KOPT-K1 (cell line): Measurements from ENCODE around the gene NEDD4.
"Not testable (repeated sequence)": the region's sequence is repeated elsewhere in the genome, so short reads cannot be mapped to it uniquely, and the experiment has no call there.

ENCODE experiments used
- H3K27ac ChIP-seq: fragments of 200-600 bp; sonication (generic); 2 replicates; pipeline ENCODE4 v1.5.1; 2016; ENCODE audit warnings: antibody characterized with exemption, mild to moderate bottlenecking, low read depth, low read length; ENCODE audit not compliant: poor library complexity, severe bottlenecking
- H3K36me3 ChIP-seq: fragments of 200-600 bp; sonication (generic); 2 replicates; pipeline ENCODE4 v1.5.1; 2017; ENCODE audit warnings: antibody characterized with exemption, mild to moderate bottlenecking, low read length, moderate library complexity; ENCODE audit not compliant: insufficient read depth
- H3K9me3 ChIP-seq: fragments of 200-600 bp; sonication (generic); 2 replicates; pipeline ENCODE4 v1.5.1; 2017; ENCODE audit warnings: antibody characterized with exemption, low read length, mild to moderate bottlenecking; ENCODE audit not compliant: insufficient read depth, poor library complexity, severe bottlenecking

NEDD4 gene

DNA sequence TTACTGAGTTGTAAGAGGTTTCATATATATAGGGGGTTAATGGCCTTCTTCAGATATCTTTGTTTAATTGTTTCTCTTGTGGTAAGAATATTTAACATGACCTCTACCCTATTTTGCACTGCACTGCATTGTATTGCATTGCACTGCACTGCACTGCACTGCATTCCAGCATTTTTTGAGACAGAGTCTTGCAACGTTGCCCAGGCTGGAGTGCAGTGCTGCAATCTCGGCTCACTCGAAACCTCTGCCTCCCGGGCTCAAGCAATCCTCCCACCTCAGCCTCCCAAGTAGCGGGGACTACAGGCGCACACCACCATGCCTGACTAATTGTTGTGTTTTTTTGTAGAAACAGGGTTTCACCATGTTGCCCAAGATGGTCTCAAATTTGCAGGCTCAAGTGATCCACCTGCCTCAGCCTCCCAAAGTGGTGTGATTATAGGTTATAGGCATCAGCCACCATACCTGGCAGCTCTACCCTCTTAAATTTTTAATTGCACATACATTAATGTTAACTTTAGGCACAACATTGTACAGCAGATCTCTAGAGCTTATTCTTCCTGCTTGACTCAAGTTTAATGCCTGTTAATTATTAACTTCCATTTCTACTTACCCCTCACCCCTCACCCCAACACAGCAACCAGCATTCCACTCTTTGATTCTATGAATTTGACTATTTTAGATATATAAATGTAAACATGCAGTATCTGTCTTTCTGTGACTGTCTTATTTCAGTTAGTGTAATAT, 38.4 kb downstream of the NEDD4 start:
- H3K27ac ChIP-seq = no peak overlapping the region
- H3K36me3 ChIP-seq = no peaks in the 10 kb centered on the region
- no peaks in the 10 kb centered on the region for H3K9me3 ChIP-seq

DNA sequence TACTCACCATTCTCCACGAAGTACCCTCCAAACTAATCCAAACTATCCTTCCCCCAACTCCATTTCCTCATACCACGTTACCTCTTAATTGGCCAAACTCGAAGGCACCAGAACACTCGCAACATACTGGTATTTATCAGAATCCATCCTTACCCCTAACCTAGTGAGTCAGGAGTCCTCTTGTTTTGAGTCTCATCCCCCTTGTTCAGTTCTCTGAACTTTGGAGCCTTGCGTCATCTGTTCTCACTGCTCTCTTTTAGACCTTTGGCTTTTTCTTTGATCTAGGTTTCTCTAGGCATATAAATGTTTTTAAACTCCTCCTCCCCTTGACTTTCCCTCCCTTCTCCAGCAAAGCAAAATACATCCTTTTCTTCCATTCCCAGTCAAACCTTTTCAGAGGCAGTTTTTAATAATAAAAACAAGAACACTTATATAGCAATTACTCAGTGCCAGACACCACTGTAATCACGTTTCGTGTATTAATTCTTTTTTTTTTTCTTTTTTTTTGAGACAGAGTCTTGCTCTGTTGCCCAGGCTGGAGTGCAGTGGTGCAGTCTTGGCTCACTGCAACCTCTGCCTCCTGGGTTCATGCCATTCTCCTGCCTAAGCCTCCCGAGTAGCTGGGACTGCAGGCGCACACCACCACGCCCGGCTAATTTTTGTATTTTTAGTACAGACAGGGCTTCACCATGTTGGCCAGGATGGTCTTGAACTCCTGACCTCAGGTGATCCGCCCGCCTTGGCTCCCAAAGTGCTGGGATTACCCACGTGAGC, 40.7 kb downstream of the NEDD4 start:
- not testable (repeated sequence) for H3K9me3 ChIP-seq, H3K36me3 ChIP-seq, H3K27ac ChIP-seq

DNA sequence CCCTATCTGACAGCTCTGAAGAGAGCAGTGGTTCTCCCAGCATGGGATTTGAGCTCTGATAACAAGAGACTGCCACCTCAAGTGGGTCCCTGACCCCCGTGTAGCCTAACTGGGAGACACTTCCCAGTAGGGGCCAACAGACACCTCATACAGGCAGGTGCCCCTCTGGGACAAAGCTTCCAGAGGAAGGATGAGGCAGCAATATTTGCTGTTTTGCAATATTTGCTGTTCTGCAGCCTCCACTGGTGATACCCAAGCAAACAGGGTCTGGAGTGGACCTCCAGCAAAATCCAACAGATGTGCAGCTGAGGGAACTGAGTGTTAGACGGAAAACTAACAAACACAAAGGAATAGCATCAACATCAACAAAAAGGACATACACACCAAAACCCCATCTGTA, 48.8 kb downstream of the NEDD4 start:
- H3K27ac ChIP-seq, H3K36me3 ChIP-seq: not testable (repeated sequence)
- peaks cover 15% of the 10 kb centered on the region for H3K9me3 ChIP-seq

DNA sequence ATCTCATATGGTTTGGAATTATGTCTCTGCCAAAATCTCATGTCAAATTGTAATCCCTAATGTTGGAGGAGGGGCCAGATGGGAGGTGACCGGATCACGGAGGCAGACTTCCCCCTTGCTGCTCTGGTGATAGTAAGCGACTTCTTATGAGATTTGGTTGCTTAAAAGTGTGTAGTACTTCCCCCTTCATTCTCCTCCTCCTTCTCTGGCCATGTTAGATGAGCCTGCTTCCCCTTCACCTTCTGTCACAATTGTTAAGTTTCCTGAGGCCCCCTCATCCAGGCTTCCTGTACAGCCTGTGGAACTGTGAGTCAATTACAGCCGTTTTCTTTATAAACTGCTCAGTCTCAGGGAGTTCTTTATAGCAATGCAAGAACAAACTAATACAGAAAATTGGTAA, 51.1 kb downstream of the NEDD4 start:
- H3K27ac ChIP-seq = no peak overlapping the region
- no peaks in the 10 kb centered on the region; the same call in 1 of the 2 replicates for H3K36me3 ChIP-seq
- peaks cover 22% of the 10 kb centered on the region for H3K9me3 ChIP-seq

DNA sequence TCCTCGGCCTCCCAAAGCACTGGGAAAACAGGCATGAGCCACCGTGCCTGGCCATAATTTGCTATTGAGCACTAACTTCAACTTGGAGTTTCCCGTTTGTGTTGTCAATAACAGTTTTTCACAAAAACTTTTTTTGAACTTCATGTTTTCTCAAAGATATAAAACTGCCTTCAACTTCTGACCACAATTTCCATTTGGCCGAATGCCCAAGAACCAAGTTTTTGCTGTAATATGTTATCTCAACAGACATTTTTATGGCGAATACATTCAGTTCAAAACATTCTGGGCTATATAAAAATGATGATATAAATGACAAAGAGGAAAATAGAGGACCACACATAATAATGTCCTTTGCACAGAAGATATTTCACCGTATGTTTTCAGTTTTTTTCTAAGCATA, 56.4 kb downstream of the NEDD4 start:
- peaks cover 8% of the 10 kb centered on the region for H3K9me3 ChIP-seq
- H3K36me3 ChIP-seq = no peaks in the 10 kb centered on the region
- H3K27ac ChIP-seq = no peak overlapping the region

DNA sequence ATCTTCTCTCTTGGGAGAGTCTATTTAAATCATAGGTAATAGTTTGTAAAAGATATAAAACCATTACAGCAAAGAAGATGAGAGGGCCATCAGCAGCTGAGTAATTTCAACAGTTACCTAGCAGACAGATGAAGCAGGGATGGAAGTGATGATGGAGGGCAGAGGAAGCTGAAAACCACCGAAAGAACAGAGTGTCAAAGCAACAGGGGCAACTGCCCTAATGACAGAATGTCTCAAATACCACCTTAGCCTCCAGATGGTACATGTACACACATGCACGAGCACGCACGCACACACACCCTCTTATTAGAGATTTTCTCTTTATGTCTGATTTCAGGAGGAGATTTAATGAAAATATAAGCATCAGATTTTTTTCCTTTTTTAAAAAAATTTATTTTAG, 64.5 kb downstream of the NEDD4 start:
- H3K36me3 ChIP-seq = no peaks in the 10 kb centered on the region
- H3K9me3 ChIP-seq = peaks cover 4% of the 10 kb centered on the region

DNA sequence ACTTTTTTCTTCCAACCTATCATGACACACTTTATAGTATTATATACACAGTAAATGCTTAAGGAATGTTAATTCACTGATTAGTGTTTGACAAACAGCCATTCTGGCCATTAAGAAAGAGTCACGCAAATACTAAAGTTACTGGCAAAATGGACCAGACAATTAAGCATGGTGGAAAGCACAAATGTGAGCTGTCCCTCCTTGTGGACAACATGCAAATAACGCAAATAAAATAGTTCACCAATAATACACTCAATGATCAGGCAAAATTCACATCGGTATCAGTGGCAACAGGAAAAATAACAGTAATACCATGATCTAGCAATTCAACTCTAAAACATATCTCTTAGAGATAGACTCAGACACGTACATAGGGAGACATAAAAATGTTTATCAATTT, 71.7 kb downstream of the NEDD4 start:
- Histone ChIP-seq H3K36me3 (no peaks in the 10 kb centered on the region), H3K9me3 (no peaks in the 10 kb centered on the region), H3K27ac (no peak overlapping the region)

More for the DNA sequence above, 64.5 kb downstream of the NEDD4 start:
- H3K27ac ChIP-seq = no peak overlapping the region

DNA sequence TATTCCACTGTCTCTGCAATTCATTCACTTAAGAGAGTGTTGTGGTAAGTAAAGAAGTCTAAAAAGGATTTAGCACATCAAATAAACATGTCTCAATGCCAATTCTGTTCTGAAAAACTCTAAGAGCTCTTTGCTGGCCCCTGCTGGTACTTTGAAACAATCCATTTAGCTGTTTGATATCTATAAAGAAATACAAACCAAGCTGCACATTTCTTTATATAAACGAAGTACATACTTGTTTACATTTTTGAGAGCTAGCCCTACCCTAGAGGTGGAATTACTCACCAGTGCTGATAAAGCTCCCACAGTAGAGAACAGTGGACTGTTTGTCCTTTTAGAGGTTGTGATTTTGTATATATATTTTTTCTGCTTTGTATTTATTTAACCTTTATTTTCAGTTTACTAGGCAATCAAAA, 75.5 kb downstream of the NEDD4 start:
- H3K36me3 ChIP-seq = no peaks in the 10 kb centered on the region
- no peak overlapping the region for H3K27ac ChIP-seq
- H3K9me3 ChIP-seq = no peaks in the 10 kb centered on the region

DNA sequence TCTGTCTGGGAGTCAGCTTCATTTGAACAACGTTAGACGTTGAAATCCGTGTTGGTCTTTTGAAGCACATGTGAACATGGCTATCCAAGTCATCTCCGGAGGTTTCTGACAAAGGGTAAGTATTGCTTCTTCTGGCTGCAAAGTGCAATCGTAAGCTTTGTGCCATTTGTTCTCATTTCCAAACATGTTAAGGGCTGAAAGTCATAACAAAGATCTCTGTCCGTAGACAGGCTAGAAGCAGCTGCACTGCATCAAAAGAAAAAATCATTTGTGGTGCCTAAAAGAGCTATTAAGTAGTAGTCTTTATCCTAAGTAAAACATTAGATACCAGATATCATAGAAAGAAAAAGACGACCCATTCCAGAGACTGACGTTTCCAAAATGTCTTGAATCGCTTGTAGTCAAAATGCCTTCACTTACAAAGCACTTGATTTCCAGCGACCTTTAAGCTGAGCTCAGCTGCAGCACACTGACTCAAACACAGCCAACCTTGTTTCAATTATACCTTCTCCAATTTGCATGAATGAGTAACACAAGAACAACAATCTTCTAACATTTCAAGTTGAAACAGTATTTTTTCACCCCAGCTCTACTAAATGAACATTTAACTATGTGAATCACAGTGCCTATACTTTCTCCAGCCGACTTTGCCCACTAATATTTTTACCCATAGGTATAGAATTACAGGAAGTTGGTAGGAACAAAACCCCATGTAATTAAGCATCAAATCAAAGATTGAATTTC, 76.6 kb downstream of the NEDD4 start:
- no peak overlapping the region for H3K27ac ChIP-seq
- H3K9me3 ChIP-seq = no peaks in the 10 kb centered on the region

DNA sequence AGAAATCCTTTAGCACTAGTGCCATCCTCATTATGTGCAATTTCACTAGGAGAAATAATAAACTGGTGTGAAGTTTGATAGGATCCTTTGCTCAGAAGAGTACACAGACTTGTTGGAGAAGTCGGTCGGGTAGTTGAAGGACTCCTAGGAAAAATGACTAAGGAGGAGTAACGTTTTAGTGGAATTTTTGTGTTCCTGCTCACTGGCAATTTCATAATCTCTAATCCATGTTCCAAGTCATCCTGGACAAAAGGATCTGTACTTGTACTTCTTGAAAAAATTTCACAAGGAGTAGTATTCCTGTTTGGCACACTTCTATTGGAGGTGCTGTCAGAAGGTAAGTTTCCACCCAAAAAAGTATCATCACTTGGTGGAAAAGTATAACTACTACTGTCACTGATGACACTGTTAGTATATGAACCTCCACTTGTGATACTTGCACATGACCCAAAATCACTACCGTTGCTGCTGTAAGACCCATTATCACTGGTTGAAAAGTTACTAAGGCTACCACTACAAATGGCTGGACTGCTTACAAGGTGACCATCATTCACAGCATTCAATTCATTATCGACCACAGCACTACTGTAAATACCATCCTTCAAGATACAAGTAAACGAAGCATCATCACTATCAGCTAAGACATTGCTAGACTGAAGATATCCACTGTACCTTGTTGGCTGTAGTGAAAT, 77.4 kb downstream of the NEDD4 start:
- Histone ChIP-seq H3K36me3 (no peaks in the 10 kb centered on the region), H3K9me3 (no peaks in the 10 kb centered on the region), H3K27ac (no peak overlapping the region)

More for the DNA sequence above, 76.6 kb downstream of the NEDD4 start:
- H3K36me3 ChIP-seq = no peaks in the 10 kb centered on the region

DNA sequence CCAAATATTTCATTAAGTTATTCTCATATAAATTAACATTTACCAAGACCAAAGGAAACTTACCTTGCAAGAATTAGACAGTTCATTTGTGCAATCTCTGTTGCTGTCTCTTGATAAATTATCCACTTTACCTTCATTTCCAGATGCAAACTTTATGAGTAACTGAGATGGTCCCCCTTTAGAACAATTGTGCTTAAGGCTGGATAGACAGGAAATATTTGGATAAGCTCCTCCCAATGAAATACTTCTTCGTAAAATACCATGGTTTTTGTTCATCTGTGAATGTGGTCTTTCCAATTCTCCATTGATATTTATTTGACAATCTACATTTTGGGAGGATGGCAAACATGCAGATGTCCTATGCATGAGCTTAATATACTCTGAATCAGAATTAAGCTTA, 78.2 kb downstream of the NEDD4 start:
- no peaks in the 10 kb centered on the region for H3K9me3 ChIP-seq
- no peak overlapping the region for H3K27ac ChIP-seq

DNA sequence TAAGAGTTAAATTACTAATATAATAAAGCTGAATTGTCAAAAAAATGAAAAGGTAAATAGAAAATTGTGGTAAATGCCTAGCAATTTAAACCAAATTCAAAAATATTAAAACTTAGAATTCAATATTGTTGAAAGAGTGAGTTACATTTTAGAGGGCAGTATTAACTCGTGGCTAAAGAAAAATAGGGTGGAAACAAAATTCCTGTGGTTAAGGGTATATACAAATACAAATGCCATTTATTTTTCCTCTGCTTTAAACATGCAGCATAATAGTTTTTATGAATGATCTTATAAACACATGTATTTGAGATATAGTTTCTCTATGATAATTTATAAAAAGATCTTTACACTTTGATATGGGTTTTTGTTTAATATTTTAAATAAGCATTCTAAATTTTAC, 79.0 kb downstream of the NEDD4 start:
- Histone ChIP-seq H3K9me3 (no peaks in the 10 kb centered on the region), H3K27ac (no peak overlapping the region), H3K36me3 (no peaks in the 10 kb centered on the region)

More for the DNA sequence above, 78.2 kb downstream of the NEDD4 start:
- no peaks in the 10 kb centered on the region for H3K36me3 ChIP-seq

DNA sequence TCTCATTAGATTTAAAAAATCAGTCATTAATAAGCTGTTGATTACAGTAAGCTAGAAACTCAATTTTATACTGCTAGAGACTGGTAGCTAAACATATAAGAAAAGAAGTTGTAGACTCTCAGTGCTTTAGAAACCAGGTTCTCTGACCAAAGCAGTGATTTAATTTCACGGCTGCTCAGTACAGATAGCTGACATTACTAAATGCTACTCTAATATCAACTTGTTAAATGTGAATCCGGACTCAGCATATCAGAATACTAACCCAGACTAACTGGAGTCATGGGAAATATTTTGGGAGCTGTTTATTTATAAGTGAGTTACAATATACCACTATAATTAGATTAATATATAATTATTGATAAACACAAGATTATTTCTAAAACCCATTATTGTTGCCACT, 80.4 kb downstream of the NEDD4 start:
- no peaks in the 10 kb centered on the region for H3K36me3 ChIP-seq

DNA sequence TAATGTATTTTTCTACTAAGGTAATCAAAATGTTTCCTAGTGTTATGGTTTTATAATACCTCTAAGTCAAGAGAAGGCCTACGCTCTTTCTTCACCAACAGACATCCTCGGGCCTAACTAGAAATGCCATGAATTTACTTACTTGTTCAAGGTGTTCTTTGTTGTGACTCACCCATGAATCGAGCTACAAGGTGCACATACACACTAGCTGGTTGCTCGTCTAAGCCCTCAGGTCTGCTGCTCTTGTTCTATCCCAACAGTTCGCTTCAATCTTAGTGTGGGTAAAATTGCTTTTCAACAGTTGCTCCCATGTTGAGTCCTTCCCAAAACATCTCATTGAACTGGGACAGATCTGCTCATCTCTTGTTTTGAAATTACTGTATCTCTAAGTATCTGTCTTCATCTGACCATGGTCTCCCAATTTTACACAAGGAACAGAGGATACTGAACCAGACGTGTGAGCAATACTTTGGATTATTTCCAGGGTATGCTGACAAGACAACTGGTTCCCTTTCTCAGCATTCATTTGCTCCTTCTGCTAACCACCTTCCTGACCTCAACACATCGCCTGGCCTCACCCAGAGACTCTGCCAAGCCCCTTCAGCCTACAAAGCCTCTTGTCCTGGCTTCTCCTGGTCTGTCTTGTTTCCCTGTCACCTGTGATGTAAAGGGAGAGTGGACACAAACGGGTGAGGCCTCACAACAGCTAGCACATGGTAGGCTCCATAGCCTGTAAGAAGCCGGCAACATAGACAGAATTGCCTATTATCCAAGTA, 84.2 kb downstream of the NEDD4 start:
- no peaks in the 10 kb centered on the region for H3K9me3 ChIP-seq
- no peak overlapping the region for H3K27ac ChIP-seq
- no peaks in the 10 kb centered on the region for H3K36me3 ChIP-seq

More for the DNA sequence above, 80.4 kb downstream of the NEDD4 start:
- Histone ChIP-seq H3K9me3 (no peaks in the 10 kb centered on the region), H3K27ac (no peak overlapping the region)
